ENCODE measurements around the gene BARHL2. TPM values are rescaled to one million over a fixed set of nuclear protein-coding genes. Genes with fewer than 3 reads are reported as not detected.

Gene BARHL2
- total and polyA plus RNA-seq, 8 donors = not detected

GRCh38 chr1:90707363-90707710, 9.8 kb downstream of the BARHL2 start:
- peak overlapping the region in 3 of 4 donors; percentile 31 to 42 (median 34) for H3K4me3 ChIP-seq
- H3K27ac ChIP-seq = no peak overlapping the region
- H3K27me3 ChIP-seq = peaks cover 23 to 100% (median 77%) of the 10 kb centered on the region in 3 donors
- H3K36me3 ChIP-seq = no peaks in the 10 kb centered on the region
- H3K9me3 ChIP-seq = peaks cover 0 to 15% (median 0%) of the 10 kb centered on the region in 4 donors
- 1 to 3% (median 2%) methylated on average over 21 of the region's 21 CpGs for WGBS, 5 donors
- intact Hi-C loops (cut with DNase I; ENCODE audit: low total_unique reads) = no loop called here
- TF ChIP-seq POLR2AphosphoS5 (IDR thresholded peaks at IDR 0.05) = no peak
- no peak for TF ChIP-seq CTCF (IDR thresholded peaks at IDR 0.05)
- no peak for TF ChIP-seq POLR2A (IDR thresholded peaks at IDR 0.05)
- no peak for TF ChIP-seq EP300 (IDR thresholded peaks at IDR 0.05)
- peaks cover 13 to 27% (median 21%) of the 10 kb centered on the region in 4 donors for H3K4me1 ChIP-seq
- DNase-seq = peak; percentile 46 to 84

GRCh38 chr1:90706437-90707362, 10.4 kb downstream of the BARHL2 start:
- Histone ChIP-seq H3K27ac (no peak overlapping the region), H3K4me3 (peak overlapping the region; percentile 1 to 42 (median 32)), H3K36me3 (no peaks in the 10 kb centered on the region), H3K9me3 (peaks cover 0 to 15% (median 0%) of the 10 kb centered on the region in 4 donors), H3K27me3 (peaks cover 19 to 100% (median 71%) of the 10 kb centered on the region in 3 donors), H3K4me1 (peaks cover 13 to 25% (median 20%) of the 10 kb centered on the region in 4 donors)
- intact Hi-C loops (cut with DNase I; ENCODE audit: low total_unique reads) = no loop called here
- 2 to 7% (median 6%) methylated on average over 48 to 73 of the region's 73 CpGs for WGBS, 5 donors
- TF ChIP-seq EP300 (IDR thresholded peaks at IDR 0.05) (no peak), CTCF (IDR thresholded peaks at IDR 0.05) (no peak), POLR2AphosphoS5 (IDR thresholded peaks at IDR 0.05) (no peak), POLR2A (IDR thresholded peaks at IDR 0.05) (no peak)
- DNase-seq = peak in 1 of 2 donors; percentile 77

GRCh38 chr1:90705956-90706355, 11.1 kb downstream of the BARHL2 start:
- no peak for DNase-seq
- 11 to 31% (median 17%) methylated on average over 8 of the region's 8 CpGs for WGBS, 5 donors

More at GRCh38 chr1:90705956-90706355, 11.1 kb downstream of the BARHL2 start:
- H3K27ac ChIP-seq = no peak overlapping the region
- peaks cover 0 to 15% (median 0%) of the 10 kb centered on the region in 4 donors for H3K9me3 ChIP-seq
- intact Hi-C loops (cut with DNase I; ENCODE audit: low total_unique reads) = no loop called here
- TF ChIP-seq POLR2AphosphoS5 (IDR thresholded peaks at IDR 0.05) (no peak), POLR2A (IDR thresholded peaks at IDR 0.05) (no peak), CTCF (IDR thresholded peaks at IDR 0.05) (no peak), EP300 (IDR thresholded peaks at IDR 0.05) (no peak)
- H3K36me3 ChIP-seq = no peaks in the 10 kb centered on the region
- H3K4me1 ChIP-seq = peaks cover 13 to 22% (median 18%) of the 10 kb centered on the region in 4 donors
- no peak overlapping the region for H3K4me3 ChIP-seq
- peaks cover 19 to 100% (median 69%) of the 10 kb centered on the region in 3 donors for H3K27me3 ChIP-seq
